Urinary bladder (tissue), 4 donors: ENCODE data around the gene EFNA2. TPM values are rescaled to one million over a fixed set of nuclear protein-coding genes. Genes with fewer than 3 reads are reported as not detected.

ENCODE experiments used
- DNase-seq: peaks from one replicate; pipeline ENCODE4 v3.0.0-alpha.2; 2015; ENCODE audit errors: extremely low spot score
- H3K27ac ChIP-seq: one replicate; pipeline ENCODE4 v1.5.1; 2013; ENCODE audit warnings: low read depth, mild to moderate bottlenecking, moderate library complexity
- H3K36me3 ChIP-seq: one replicate; pipeline ENCODE4 v1.6.1; 2013; ENCODE audit warnings: mild to moderate bottlenecking, moderate library complexity; ENCODE audit not compliant: insufficient read depth
- H3K4me1 ChIP-seq: one replicate; pipeline ENCODE4 v1.6.1; 2013; ENCODE audit warnings: mild to moderate bottlenecking, moderate library complexity; ENCODE audit not compliant: insufficient read depth
- H3K4me3 ChIP-seq: one replicate; pipeline ENCODE4 v1.5.1; 2013; ENCODE audit warnings: low read depth, low read length
- WGBS: extraction: QIAGEN DNeasy Blood & Tissue Kit; methylation state at CpG from one replicate; pipeline ENCODE4 v1.1.7; 2013; 5-methylcytosine and 5-hydroxymethylcytosine counted together
- polyA plus RNA-seq: library from polyadenylated mRNA; stranded (reverse); fragments of 200-250 nt; gene quantifications from one replicate; pipeline ENCODE4 v1.2.3, GENCODE V29; 2013
- total RNA-seq: library from RNA; depleted of rRNA; stranded (reverse); fragments of >200 nt; gene quantifications from one replicate; pipeline ENCODE4 v1.2.3, GENCODE V29; 2014
- donor health status: healthy with polysubstance abuse.
- donor health status: healthy.

EFNA2 gene
- total and polyA plus RNA-seq, 2 donors, result 0.09 to 0.32 TPM

- no peak for DNase-seq
- no peaks in the 10 kb centered on the region for H3K4me1 ChIP-seq
- H3K36me3 ChIP-seq, result no peaks in the 10 kb centered on the region
- H3K4me3 ChIP-seq, result peak overlapping the region; percentile 43
- 17% methylated on average over 50 of the region's 51 CpGs for WGBS
- no peak overlapping the region for H3K27ac ChIP-seq
Measured at GRCh38 chr19:1284979-1285736, 515 bp upstream of the EFNA2 start.

- H3K4me3 ChIP-seq, result peak overlapping the region; percentile 43
- no peaks in the 10 kb centered on the region for H3K4me1 ChIP-seq
- no peak overlapping the region for H3K27ac ChIP-seq
Measured at GRCh38 chr19:1286487-1287353, 1.0 kb downstream of the EFNA2 start.

GRCh38 chr19:1287354-1288225, 1.9 kb downstream of the EFNA2 start:
- Histone ChIP-seq H3K36me3 (no peaks in the 10 kb centered on the region), H3K27ac (no peak overlapping the region), H3K4me1 (no peaks in the 10 kb centered on the region), H3K4me3 (no peak overlapping the region)
- no peak for DNase-seq
- 30% methylated on average over 55 of the region's 55 CpGs for WGBS

More at GRCh38 chr19:1286487-1287353, 1.0 kb downstream of the EFNA2 start:
- 25% methylated on average over 38 of the region's 38 CpGs for WGBS
- DNase-seq, result no peak
- H3K36me3 ChIP-seq, result no peaks in the 10 kb centered on the region

GRCh38 chr19:1288226-1288612, 2.5 kb downstream of the EFNA2 start:
- Histone ChIP-seq H3K4me3 (no peak overlapping the region), H3K4me1 (no peaks in the 10 kb centered on the region), H3K27ac (no peak overlapping the region), H3K36me3 (no peaks in the 10 kb centered on the region)
- 87% methylated on average over 18 of the region's 18 CpGs for WGBS
- DNase-seq, result no peak

GRCh38 chr19:1288833-1289685, 3.4 kb downstream of the EFNA2 start:
- H3K36me3 ChIP-seq, result no peaks in the 10 kb centered on the region
- H3K4me3 ChIP-seq, result no peak overlapping the region
- no peaks in the 10 kb centered on the region for H3K4me1 ChIP-seq
- no peak for DNase-seq
- WGBS, result 84% methylated on average over 41 of the region's 41 CpGs
- H3K27ac ChIP-seq, result no peak overlapping the region

GRCh38 chr19:1289686-1290025, 4.0 kb downstream of the EFNA2 start:
- H3K36me3 ChIP-seq, result no peaks in the 10 kb centered on the region
- no peak for DNase-seq
- 77% methylated on average over 19 of the region's 19 CpGs for WGBS
- H3K4me3 ChIP-seq, result no peak overlapping the region
- no peaks in the 10 kb centered on the region for H3K4me1 ChIP-seq
- no peak overlapping the region for H3K27ac ChIP-seq

GRCh38 chr19:1290196-1290702, 4.6 kb downstream of the EFNA2 start:
- no peak for DNase-seq
- Histone ChIP-seq H3K4me3 (no peak overlapping the region), H3K36me3 (no peaks in the 10 kb centered on the region), H3K4me1 (no peaks in the 10 kb centered on the region), H3K27ac (no peak overlapping the region)
- 87% methylated on average over 24 of the region's 24 CpGs for WGBS

GRCh38 chr19:1290703-1291651, 5.3 kb downstream of the EFNA2 start:
- WGBS, result 69% methylated on average over 40 of the region's 40 CpGs
- Histone ChIP-seq H3K4me3 (no peak overlapping the region), H3K4me1 (no peaks in the 10 kb centered on the region), H3K27ac (no peak overlapping the region), H3K36me3 (no peaks in the 10 kb centered on the region)
- no peak for DNase-seq

- WGBS, result 57% methylated on average over 25 of the region's 25 CpGs
- Histone ChIP-seq H3K27ac (no peak overlapping the region), H3K36me3 (no peaks in the 10 kb centered on the region), H3K4me1 (no peaks in the 10 kb centered on the region), H3K4me3 (no peak overlapping the region)
- DNase-seq, result no peak
Measured at GRCh38 chr19:1291761-1292418, 6.2 kb downstream of the EFNA2 start.

- no peak for DNase-seq
- WGBS, result 86% methylated on average over 17 of the region's 17 CpGs
- Histone ChIP-seq H3K4me1 (no peaks in the 10 kb centered on the region), H3K4me3 (no peak overlapping the region), H3K27ac (no peak overlapping the region), H3K36me3 (no peaks in the 10 kb centered on the region)
Measured at GRCh38 chr19:1292419-1293151, 6.9 kb downstream of the EFNA2 start.
